GM12875 (cell line): ENCODE data around the gene TMEM40.

ENCODE experiments used
- H3K4me3 ChIP-seq: one replicate; pipeline ENCODE4 v1.5.1; 2011; ENCODE audit warnings: low read depth, low read length, control low read depth
- TF ChIP-seq, protein P1 (sequence below): IDR thresholded peaks from 2 replicates; pipeline ENCODE4 v1.5.1; 2011; ENCODE audit warnings: low read depth, mild to moderate bottlenecking, control low read depth, inconsistent platforms, low read length, moderate library complexity, borderline replicate concordance; ENCODE audit not compliant: insufficient read depth

Gene TMEM40

DNA sequence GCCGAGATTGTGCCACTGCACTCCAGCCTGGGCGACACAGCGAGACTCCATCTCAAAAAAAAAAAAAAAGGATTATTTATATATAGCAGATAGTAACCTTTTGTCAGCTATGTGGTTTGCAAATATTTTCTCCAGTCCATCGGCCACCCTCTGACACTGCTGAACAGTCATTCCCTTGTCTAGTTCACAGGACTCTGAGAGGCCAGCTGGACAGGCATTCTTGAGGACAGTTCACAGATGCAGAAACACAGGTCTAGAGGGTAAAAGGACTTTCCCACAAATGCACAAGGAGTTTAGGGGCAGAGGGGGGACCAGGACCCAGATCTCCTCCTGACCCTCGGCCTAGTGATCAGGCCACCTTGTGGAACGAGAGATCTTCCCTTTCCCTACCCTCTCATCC is 7.5 kb upstream of the TMEM40 start:
- H3K4me3 ChIP-seq, result no peak overlapping the region
- TF ChIP-seq, protein P1, sequence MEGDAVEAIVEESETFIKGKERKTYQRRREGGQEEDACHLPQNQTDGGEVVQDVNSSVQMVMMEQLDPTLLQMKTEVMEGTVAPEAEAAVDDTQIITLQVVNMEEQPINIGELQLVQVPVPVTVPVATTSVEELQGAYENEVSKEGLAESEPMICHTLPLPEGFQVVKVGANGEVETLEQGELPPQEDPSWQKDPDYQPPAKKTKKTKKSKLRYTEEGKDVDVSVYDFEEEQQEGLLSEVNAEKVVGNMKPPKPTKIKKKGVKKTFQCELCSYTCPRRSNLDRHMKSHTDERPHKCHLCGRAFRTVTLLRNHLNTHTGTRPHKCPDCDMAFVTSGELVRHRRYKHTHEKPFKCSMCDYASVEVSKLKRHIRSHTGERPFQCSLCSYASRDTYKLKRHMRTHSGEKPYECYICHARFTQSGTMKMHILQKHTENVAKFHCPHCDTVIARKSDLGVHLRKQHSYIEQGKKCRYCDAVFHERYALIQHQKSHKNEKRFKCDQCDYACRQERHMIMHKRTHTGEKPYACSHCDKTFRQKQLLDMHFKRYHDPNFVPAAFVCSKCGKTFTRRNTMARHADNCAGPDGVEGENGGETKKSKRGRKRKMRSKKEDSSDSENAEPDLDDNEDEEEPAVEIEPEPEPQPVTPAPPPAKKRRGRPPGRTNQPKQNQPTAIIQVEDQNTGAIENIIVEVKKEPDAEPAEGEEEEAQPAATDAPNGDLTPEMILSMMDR, result no peak

- TF ChIP-seq, protein P1, result no peak
- no peak overlapping the region for H3K4me3 ChIP-seq
Measured at GRCh38 chr3:12764171-12764776, 5.2 kb upstream of the TMEM40 start.

DNA sequence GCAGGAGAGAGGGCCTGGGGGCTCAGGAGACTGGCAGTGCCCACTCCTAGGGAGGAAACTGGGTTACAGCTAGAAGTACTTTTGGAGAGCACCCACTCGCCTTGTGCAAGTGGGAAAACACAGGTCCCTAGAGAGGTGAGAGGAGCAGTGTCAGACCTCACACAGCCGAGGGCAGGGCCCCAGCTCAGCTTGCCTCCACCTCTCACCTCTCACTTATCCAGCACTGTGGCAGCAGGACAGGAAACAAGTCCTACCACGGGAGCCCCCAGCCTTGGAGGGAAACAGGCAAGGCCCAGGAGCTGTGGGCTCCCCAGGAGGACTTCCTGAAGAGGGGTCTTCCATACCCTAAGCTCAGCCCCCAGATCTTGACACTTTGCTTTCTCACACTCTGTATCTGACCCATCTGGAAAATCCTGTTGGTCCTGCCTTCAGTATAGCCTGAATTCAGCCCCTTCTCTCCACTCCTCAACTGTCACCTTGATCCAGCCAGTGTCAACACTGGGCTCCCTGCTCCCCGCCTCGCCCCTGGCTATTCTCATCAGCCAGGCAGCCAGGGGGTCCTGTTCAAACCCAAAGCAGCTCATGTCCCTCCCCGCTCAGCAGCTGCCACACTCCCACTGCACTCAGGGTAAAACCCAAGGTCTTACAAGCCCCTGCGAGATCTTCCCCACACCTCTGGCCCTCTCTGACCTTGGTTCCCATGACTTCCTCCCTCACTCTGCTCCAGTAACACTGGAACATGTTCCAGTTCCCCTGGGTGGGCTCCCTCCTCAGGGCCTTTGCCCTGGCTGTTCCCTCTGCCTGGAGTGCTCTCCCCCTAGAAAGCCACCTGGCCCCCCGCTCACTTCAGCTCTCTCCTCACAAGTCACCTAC is 870 bp upstream of the TMEM40 start:
- TF ChIP-seq, protein P1, result no peak

DNA sequence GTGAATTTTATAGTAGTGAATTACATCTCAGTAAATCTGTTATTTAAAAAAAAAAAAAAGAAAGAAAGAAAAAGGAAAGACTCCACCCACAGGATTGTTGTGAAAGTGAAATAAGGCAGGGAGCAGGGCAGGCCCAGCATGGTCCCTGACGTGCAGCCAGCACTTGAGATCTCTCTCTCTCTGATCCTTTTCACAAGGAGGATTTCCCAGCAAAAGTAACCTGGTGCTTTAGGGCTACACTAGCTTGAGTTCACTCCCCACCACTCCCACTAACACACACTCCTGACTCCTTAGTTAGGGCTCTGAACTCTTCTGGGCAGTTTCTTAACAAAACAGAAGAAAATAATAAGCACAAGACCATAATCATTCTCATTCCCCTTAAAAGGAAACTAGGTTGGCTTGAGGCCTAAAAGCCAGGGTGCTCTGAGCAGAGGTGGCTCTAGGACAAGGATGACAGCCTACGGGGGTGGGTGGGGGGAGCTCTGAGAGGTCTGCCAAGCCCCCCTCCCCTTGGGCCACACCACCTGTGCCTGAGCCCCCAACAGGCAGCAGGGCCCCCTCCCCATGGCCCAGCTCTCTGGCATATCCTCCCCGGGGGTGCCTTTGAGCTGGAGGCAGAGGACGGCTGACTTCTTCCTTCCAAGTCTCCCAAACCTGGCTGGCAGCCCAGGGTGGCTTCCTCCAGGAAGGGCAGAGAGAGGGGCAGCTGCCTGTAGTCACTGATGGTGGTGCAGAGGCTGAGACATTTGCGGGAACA is 856 bp downstream of the TMEM40 start:
- H3K4me3 ChIP-seq, result no peak overlapping the region
- TF ChIP-seq, protein P1, result no peak

More for the DNA sequence above, 870 bp upstream of the TMEM40 start:
- no peak overlapping the region for H3K4me3 ChIP-seq

DNA sequence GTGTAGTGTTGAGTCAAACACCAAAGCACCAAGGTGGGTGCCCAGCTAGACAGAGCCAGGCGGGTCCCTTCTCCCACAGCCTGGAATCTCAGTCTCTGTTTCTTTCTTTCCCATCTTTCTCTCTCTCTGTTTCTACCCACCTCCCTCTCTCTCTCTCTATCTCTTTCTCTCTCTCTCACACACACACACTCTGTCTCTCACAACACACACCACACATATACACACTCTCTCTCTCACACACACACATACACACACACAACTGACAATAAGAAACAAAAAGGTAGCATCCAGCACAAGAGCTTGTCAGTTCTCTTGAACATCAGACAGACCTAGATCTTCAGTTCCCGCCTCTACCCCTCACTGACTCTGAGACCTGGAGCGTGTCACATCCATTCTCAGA is 2.4 kb downstream of the TMEM40 start:
- TF ChIP-seq, protein P1, result no peak
- no peak overlapping the region for H3K4me3 ChIP-seq

GRCh38 chr3:12756175-12756574 is 2.9 kb downstream of the TMEM40 start:
- no peak overlapping the region for H3K4me3 ChIP-seq
- TF ChIP-seq, protein P1, result no peak
